HG02852 (cell line): Measurements from ENCODE around the gene GK.
"Not testable (repeated sequence)": the region's sequence is repeated elsewhere in the genome, so short reads cannot be mapped to it uniquely, and the experiment has no call there.

Experiments
- ATAC-seq: cut with Tn5 transposase; IDR thresholded peaks from one replicate; pipeline ENCODE4 v1.9.1; 2021; ENCODE audit warnings: mild to moderate bottlenecking, moderate library complexity; ENCODE audit not compliant: unreplicated experiment

Gene GK

DNA sequence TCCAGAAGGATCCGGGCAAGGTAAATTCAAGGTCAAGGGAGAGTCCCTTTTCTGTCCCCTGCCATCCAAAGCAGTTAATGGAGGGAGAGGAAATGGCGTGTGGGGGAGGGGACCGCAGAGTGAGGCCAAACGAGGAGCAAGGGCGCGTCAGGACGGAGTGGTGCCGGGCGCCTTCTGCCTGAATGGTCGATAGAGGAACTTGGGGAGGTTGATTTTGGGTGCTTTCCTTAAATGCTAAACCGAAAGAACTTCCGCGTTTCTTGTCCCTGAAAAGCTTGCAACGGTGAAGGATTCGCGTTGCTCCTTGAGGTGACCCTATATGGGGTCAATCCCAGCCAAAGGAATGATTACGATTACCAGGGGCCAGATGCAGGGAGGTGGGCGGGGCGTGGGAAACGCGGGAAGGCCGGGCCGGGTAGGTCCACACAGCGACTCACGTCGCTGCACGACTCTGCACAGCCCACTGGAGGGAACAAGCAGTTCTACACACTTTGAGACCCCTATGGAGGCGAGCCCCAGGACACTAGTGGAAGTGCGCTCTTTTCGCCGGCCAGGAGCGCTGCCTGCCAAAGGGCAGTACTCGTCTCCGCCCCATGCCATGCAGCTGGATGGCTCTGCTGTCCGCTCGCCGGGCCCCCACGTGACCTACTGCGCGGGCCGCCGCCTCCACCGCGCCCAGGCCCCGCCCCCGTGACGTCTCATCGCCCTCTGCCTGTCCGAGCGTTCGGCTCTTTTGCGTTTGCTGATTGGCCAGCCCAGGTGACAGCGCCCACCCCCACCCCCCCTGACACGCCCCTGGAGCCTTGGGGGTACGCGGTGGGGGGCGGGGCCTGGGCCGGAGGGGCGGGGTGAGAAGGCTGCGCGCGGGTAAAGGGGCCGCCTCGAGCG is 452 bp upstream of the GK start:
- peak; percentile 85 for ATAC-seq

DNA sequence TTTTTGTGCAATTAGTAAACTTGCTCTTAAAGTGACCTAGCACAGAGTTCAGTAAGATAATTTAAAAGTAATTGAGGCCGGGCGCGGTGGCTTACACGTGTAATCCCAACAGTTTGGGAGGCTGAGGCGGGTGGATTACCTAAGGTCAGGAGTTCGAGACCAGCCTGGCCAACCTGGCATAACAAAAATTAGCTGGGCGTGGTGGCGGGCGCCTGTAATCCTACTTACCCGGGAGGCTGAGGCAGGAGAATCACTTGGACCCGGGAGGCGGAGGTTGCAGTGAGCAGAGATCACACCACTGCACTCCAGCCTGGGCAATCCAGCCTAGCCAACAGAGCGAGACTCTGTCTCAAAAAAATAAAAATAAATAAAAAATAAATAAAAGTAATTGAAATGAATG is 1.2 kb downstream of the GK start:
- ATAC-seq: not testable (repeated sequence)

DNA sequence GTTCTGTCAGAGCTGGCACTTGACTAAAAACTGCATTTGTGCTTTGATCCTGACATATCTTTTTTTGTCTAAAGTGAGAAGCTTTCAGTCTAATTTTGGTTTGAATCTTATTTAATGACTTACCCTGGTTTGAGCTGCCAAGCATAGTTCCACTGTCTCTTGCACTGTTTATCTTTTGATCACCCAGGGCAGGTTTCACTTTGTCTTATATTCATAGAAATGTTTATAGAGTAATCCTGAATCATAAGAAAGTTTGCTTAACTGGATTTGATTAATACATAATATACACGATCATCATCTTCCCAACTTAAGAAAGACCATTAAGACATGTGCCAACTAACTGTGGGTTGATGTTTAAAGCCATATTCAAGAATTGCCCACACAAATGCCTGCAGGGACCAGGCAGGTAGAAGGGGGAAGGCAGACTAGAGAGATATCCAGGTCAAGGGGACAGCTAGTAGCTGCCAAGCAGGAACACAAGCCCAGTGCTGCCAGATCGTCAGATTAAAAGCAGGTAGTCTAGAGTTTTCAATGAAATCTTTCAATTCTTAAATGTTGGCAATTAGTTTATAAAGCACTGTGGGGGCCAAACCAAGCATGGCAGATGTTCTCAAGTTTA is 1.9 kb downstream of the GK start:
- no peak for ATAC-seq

DNA sequence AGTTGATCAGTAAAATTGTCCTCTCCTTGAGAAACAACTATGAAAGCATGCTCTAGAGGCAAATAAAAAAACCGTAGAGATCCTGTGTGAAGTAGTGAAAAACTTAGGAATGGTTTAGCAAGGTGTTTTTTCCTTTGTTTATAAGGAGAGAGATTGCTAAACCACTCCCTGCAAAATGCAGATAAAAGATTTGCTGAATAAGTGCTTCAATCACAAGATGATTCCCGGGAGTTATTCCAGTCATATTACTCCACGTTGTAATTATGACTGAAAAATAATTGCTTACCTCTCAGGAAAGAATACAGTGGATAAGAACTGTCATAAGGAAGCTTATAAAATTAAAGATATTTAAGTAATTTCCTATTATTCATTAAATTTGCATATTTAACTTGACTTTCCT is 2.8 kb downstream of the GK start:
- ATAC-seq: no peak

DNA sequence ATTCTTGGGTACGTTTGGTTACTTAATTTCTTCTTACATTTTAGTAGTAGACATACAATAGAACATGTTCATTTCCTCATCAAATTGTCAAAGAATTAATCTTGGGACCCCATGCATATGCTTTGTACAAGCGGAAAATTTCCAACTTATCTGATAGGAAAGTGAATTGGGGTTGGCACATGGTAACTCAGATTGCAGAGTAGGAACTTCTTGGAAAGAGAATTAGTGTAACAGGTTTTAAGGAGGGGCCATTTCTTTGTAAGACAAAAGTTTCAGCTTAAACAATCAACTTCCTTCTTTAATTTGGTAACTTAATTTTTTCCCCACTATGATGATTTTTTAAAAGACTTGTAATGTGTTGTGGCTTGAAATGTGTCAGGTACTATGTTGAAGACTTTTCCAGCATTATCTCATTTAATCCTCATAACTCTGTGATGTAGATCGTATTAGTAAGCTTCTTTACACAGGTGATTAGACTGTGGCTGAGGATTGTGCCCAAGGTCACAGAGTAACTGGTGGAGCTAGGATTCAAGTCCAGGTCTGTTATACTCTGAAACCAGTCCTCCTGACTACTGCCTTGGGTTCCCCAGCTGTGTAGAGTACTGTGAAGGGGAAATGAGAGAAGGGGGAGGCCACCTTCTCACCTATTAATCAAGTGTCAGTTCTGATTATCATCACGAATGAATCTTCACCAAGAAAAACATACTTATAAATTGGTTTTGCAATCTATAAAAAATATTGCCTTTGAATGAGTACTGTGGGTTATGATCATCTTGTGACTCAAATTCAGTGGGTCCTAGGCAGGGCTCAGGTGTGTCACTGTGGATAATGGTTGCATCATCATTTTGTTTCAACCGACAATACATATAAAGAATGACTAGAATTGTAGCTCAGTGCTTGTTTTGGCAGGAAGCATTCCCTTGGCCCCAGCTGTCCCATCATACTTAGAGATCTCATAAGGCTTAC is 4.3 kb downstream of the GK start:
- no peak for ATAC-seq

DNA sequence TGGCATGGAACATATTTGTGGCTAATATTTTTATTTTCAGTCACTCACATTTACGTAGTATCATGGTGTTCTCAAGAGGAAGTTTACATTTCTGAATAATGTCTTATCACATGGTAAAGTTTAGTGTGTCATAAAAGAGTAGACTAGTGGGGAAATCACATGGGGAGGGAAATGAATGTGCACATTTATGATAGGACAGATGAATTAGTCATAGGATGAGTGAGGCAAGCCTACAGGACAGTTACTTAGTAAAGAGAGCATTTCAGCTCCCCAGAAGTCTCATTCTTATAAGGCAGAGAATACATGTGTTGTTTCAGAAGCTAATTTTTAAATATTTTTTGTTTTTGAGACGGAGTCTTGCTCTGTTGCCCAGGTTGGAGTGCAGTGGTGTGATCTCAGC is 6.2 kb downstream of the GK start:
- no peak for ATAC-seq

DNA sequence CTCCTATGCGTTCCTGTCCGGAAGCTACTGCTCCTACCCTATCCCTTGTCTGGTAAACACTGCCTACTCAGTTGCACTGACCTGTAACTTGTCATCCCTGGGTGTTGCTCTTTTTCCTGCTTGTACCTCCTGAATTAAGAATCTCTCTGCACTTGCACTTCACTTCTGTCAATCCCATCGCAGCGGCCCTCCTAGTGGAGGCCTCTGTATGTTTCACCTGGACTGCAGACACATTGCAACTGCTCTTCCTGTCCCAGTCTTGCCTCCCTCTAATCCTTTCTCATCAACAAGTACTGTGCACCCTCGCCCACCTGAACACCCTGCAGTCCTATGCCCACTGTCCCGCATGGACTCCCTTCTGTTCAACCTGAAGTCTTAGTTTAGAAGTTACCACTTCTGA is 8.0 kb downstream of the GK start:
- ATAC-seq: no peak

DNA sequence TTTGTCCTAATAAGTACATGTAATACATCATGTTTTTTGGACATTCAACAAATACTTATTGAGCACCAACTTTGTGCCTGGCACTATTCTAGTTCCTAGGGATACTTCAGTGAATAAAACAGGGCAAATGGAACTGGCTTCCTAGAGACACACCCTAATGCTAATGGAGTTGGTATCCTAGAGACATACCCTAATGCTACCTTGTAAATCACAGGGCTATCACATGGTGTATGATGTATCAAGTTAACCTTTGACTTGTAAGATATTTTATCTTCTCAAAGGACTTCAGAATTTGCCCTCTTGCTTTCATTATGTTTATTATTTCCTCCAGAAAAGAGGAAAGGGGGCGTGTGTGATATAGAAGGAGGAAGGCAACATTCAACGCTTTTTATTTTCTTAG is 10.1 kb downstream of the GK start:
- no peak for ATAC-seq

DNA sequence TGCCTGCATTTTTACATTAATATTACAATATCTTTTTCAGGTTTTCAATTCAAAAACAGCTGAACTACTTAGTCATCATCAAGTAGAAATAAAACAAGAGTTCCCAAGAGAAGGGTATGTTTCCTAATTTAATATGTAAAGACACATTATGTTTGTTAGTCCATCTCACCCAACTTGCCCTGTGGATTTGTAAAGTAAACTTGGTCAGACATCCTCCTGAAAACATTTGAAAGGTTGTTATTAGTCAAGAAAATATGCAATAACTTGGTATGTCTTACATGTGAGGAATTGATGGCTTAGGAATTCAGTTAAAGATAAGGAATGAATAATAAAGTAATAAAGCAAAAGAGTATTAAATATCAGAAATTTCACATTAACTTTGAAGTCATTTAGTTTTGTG is 12.2 kb downstream of the GK start:
- ATAC-seq: no peak

DNA sequence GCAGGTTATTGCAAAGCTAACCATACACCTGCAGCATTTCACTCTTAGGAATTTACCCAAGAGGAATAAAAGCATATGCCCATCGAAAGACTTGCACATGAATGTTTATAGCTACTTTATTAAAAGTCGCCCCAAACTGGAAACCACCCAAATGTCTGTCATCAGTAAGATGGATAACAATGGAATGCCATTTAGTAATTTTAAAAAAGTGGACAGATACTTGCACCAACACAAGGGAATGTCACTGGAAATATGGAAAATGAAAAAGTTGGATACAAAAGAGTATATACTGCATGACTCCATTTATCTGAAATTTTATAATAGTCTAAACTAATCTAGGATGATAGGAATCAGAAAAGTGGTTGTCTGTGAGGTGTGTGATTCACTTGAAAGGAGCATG is 12.9 kb downstream of the GK start:
- no peak for ATAC-seq

DNA sequence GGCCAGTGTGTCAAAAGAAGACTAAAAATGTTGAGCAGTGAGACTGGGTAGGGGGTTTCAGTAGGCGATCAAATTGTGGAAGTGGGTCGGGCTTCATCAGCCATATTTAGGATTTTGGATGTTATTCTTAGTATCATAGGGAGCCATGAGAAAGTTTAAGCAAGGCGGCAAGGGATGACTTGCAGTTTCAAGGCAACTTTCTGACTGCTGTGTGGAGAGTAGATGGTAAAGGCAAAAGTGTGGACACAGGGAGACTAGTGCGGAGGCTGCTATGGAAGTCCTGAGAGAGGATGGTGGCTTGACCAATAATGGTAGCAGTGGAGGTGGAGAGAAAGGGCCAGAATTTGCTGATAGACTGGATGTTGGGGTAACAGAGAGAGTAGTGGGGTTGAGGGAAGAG is 15.4 kb downstream of the GK start:
- no peak for ATAC-seq

DNA sequence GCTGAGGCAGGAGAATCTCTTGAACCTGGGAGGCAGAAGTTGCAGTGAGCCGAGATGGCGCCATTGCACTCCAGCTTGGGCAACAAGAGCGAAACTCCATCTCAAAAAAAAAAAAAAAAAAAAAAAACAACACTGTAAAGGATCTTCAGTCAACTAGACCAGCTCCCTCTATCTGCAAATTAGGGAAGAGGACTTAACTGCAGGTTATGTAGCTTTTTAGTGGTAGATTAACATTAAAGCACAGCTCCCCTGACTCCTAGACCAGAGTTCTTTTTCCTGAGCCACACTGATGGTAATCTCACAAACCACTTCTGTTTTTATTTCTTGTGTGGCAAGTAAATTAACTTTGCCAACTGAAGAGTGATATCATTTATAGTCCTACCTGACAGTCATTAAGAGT is 18.0 kb downstream of the GK start:
- not testable (repeated sequence) for ATAC-seq

DNA sequence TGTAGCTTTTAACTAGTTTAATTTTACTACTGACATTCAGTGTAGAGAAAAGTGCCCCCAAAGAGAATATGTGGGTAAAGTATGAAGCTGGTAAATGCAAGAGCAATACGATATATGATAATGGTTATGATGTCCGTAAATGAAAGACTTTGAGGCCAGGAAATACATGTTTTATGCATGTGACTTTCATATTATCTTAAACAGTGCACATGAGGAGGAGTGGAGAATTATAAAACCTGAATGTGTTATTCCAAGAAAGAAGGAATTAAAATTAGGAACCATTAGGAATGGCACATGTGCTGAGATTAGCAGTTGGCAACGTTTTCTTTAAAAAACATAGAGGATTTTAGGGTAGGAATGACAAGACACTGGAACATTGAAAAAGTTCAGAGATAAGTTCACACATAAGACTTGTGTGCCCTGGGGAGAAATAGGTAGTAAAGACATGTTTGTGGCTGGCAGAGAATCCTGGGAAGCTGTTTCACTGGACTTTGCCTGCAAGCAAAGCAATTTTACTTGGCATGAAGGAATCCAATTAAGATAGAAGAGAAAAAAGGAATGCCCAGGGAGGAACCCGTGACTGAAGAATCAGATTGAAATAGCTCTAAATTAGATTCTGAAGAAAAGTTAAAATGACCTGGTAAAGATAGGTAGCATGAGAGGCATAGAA is 20.0 kb downstream of the GK start:
- no peak for ATAC-seq

DNA sequence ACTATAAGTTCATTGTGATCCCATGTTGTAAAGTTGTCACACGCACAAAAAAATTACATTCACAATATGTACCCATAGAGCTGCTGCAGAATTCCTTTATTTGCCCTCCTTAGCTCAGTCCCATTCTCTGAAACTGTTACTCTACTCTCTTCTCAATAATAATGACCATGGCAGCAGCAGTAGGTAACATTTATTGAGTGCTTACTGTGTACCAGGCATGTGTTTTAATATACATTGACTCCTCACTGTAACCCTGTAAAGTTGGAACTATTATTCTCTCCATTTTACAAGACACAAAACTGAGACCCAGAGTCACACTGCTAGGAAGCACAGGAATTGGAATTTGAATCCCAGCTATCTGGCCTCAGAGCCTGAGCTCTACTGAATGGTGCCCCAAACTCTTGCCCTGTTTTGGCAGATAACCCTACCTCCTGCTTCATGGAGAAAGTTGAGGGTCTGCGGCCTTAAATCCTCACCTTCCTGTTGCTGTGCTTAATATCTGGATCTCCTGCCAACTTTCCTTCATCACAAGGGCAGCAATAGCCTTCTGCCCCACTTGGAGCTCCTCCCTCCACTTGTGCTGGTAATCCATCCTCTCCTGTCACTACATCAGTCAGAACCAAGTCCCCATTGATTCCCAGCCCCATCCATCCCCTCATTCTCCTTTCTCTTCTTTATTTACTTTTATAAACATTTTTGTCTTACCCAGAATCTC is 20.8 kb downstream of the GK start:
- no peak for ATAC-seq

DNA sequence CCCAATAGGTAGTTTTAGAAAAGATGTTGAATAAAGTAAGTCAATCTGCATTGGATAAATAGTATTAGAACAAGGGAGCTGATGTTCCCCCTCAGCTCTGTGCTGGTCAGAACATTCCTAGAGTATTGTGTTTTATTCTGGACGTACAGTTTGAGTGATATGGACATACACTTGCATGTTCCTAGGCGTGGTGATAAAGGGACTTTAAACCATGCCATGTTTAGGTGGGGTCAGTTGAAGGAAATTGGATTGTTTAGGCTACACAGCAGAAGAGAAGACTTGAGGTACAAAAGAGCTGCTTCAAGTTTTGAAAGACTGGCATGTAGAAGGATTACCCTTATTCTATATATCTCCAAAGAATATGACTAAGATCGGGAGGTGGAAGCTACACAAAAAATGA is 21.6 kb downstream of the GK start:
- ATAC-seq: no peak

DNA sequence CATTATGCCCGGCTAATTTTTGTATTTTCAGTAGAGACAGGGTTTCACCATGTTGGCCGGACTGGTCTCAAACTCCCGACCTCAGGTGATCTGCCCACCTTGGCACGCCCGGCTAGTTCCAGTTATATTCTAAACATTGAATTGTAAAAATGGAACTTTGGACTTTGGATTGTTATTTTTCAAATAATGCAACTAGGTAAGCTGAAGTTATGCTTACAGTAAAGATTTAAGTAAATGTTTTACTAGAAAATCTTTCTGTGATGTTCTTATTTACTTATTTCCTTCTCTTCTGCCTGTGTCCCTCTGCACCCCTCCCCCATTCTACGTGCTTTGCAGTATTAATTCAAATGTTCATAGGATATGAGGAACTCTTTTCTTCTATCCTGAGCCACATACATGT is 26.1 kb downstream of the GK start:
- ATAC-seq: no peak

DNA sequence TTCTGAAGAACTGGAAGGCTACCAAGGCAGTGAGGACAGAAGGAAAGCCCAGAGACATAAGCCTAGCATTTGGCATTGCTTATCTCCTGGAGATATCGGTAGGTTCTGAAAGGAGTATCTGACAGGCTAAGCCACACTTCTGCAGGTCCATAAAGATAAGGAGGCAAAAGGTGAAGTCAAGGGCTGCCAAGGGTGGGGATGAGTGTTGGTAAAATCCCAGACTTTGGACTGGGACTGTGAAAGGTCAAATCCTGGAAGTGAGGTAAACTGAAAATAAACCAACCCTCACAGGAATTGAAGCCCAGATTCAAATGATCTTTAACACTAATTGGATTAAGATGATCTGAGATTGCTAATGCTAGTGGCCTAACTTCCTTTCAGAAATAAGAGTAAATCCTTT is 27.4 kb downstream of the GK start:
- ATAC-seq: no peak

DNA sequence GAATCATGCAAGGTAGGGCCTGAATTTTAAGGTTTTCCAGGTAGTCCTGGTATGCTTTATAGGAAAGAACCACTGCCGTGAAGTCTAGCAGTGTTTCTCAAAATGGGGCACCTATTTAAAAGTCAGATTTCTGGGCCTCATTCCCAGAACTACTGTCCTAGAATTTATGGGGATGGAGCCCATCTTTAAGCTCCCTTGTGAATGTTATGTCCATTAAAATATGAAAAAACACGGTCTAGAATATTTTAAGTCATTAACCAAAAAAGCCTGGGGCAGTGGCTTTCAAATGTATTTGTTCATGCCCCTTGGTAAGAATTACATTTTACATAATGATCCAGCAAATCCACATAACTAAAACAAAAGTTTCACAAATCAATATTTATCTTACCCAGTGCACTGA is 35.4 kb downstream of the GK start:
- no peak for ATAC-seq

DNA sequence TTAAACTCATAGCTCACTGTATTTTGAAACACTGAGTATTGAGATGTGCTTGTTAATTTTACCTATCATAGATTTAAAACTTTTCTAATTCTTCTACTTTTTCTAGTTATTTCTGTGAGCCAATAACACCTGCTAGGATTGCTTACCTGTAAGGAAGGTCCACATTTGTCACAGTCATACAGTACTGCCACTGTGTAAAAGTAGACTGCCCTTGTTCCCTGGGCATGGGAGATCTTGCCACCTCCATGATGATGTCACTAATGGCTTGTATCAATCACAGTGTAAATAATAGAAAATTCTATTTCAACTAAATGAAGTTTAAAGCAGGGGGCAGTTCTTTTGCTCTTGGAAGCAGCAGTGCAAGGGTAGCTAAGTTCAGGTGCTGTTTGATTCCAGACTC is 35.9 kb downstream of the GK start:
- ATAC-seq: no peak

DNA sequence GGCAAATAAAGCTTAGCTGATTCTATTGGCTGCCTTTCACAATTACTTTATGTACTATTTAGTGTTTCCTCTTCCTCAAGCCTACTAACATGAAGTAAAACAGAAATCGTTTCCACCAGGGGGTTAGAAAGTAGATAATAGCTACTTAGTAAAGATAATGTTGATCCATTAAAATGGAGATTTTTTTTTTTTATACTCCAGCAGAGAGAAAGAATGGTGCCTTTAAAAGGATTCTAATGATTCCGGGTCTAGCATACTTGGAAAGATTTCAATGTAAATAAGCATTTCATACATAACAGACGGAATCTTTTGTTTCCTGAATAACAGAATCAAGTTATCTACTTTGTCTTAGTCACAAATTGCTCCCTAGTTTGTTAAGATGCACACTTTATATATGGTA is 37.1 kb downstream of the GK start:
- no peak for ATAC-seq
